H9 (cell line): Measurements from ENCODE around the gene AFAP1. TPM values are rescaled to one million over a fixed set of nuclear protein-coding genes. Genes with fewer than 3 reads are reported as not detected.

Experiments used
- DNase-seq: peaks from one replicate; pipeline ENCODE4 v3.0.0-alpha.2; 2017
- H2AFZ ChIP-seq: one replicate; pipeline ENCODE4 v1.6.1; 2013; ENCODE audit warnings: mild to moderate bottlenecking, low read length, control low read depth, moderate library complexity
- H2AK5ac ChIP-seq: 2 replicates; pipeline ENCODE4 v1.6.1; 2013; ENCODE audit warnings: low read length, control low read depth, mixed read lengths; ENCODE audit not compliant: insufficient read length
- H2BK120ac ChIP-seq: one replicate; pipeline ENCODE4 v1.6.1; 2013; ENCODE audit warnings: low read depth, mild to moderate bottlenecking, low read length, control low read depth, inconsistent platforms; ENCODE audit not compliant: poor library complexity, severe bottlenecking
- H2BK12ac ChIP-seq: 2 replicates; pipeline ENCODE4 v1.6.1; 2013; ENCODE audit warnings: low read length, control low read depth, mixed read lengths, low read depth; ENCODE audit not compliant: insufficient read length
- H2BK15ac ChIP-seq: 2 replicates; pipeline ENCODE4 v1.6.1; 2013; ENCODE audit warnings: low read depth, low read length, control low read depth
- H2BK20ac ChIP-seq: one replicate; pipeline ENCODE4 v1.6.1; 2013; ENCODE audit warnings: low read depth, mild to moderate bottlenecking, low read length, control low read depth, inconsistent platforms; ENCODE audit not compliant: poor library complexity, severe bottlenecking
- H2BK5ac ChIP-seq: 2 replicates; pipeline ENCODE4 v1.6.1; 2013; ENCODE audit warnings: low read length, control low read depth, mixed read lengths; ENCODE audit not compliant: insufficient read length
- H3K14ac ChIP-seq: 2 replicates; pipeline ENCODE4 v1.6.1; 2013; ENCODE audit warnings: low read length, control low read depth; ENCODE audit not compliant: insufficient read depth
- H3K18ac ChIP-seq: 2 replicates; pipeline ENCODE4 v1.6.1; 2013; ENCODE audit warnings: low read depth, mild to moderate bottlenecking, mixed read lengths, low read length, control low read depth; ENCODE audit not compliant: insufficient read length
- H3K23ac ChIP-seq: 2 replicates; pipeline ENCODE4 v1.6.1; 2013; ENCODE audit warnings: low read length, control low read depth, mixed read lengths, low read depth; ENCODE audit not compliant: insufficient read length
- H3K23me2 ChIP-seq: 2 replicates; pipeline ENCODE4 v1.6.1; 2013; ENCODE audit warnings: low read depth, mild to moderate bottlenecking, mixed read lengths, low read length, control low read depth; ENCODE audit not compliant: insufficient read length, poor library complexity, severe bottlenecking
- H3K27ac ChIP-seq: 2 replicates; pipeline ENCODE4 v1.5.1; 2013; ENCODE audit warnings: low read length, control low read depth, mixed read lengths, low read depth; ENCODE audit not compliant: insufficient read length
- H3K27me3 ChIP-seq: 2 replicates; pipeline ENCODE4 v1.6.1; 2013; ENCODE audit warnings: low read length, control low read depth, inconsistent platforms; ENCODE audit not compliant: insufficient read depth
- H3K4ac ChIP-seq: 2 replicates; pipeline ENCODE4 v1.6.1; 2013; ENCODE audit warnings: low read depth, mild to moderate bottlenecking, control low read depth, inconsistent platforms, low read length, moderate library complexity
- H3K4me1 ChIP-seq: 2 replicates; pipeline ENCODE4 v1.6.1; 2013; ENCODE audit warnings: low read length, control low read depth, inconsistent platforms; ENCODE audit not compliant: insufficient read depth
- H3K4me2 ChIP-seq: 2 replicates; pipeline ENCODE4 v1.6.1; 2013; ENCODE audit warnings: low read length, control low read depth, mixed read lengths; ENCODE audit not compliant: insufficient read length, insufficient read depth
- H3K56ac ChIP-seq: 2 replicates; pipeline ENCODE4 v1.6.1; 2013; ENCODE audit warnings: low read depth, mild to moderate bottlenecking, mixed read lengths, low read length, control low read depth; ENCODE audit not compliant: insufficient read length
- H3K79me1 ChIP-seq: 2 replicates; pipeline ENCODE4 v1.6.1; 2013; ENCODE audit warnings: low read depth, mild to moderate bottlenecking, moderate library complexity, low read length, control low read depth, inconsistent platforms; ENCODE audit not compliant: insufficient read depth, poor library complexity, severe bottlenecking
- H3K79me2 ChIP-seq: 2 replicates; pipeline ENCODE4 v1.6.1; 2013; ENCODE audit warnings: low read length, control low read depth, inconsistent platforms; ENCODE audit not compliant: insufficient read depth
- H3K9ac ChIP-seq: 2 replicates; pipeline ENCODE4 v1.6.1; 2013; ENCODE audit warnings: low read length, control low read depth, mixed read lengths; ENCODE audit not compliant: insufficient read length; ENCODE audit errors: extremely low read depth
- H3K9me3 ChIP-seq: one replicate; pipeline ENCODE4 v1.6.1; 2013; ENCODE audit warnings: low read depth, low read length, inconsistent platforms; ENCODE audit not compliant: control insufficient read depth
- H3T11ph ChIP-seq: one replicate; pipeline ENCODE4 v1.6.1; 2013; ENCODE audit warnings: mild to moderate bottlenecking, low read length, control low read depth, inconsistent platforms
- H4K20me1 ChIP-seq: one replicate; pipeline ENCODE4 v1.6.1; 2013; ENCODE audit not compliant: control insufficient read depth, insufficient read length, insufficient read depth
- H4K5ac ChIP-seq: 2 replicates; pipeline ENCODE4 v1.6.1; 2013; ENCODE audit warnings: low read depth, mild to moderate bottlenecking, mixed read lengths, low read length, control low read depth; ENCODE audit not compliant: insufficient read length
- H4K8ac ChIP-seq: replicated peaks from 2 replicates; pipeline ENCODE4 v1.6.1; 2013; ENCODE audit warnings: low read length, control low read depth, mixed read lengths, low read depth; ENCODE audit not compliant: insufficient read length
- H4K91ac ChIP-seq: 2 replicates; pipeline ENCODE4 v1.6.1; 2013; ENCODE audit warnings: low read depth, mild to moderate bottlenecking, moderate library complexity, mixed read lengths, low read length, control low read depth; ENCODE audit not compliant: insufficient read length
- H3K27ac Mint-ChIP-seq, 3 experiments: 2 replicates in 2 of 3; 3 replicates in 1 of 3; pipeline ENCODE4 v1.8.0; 2020 to 2021; ENCODE audit warnings: mixed read lengths in 3 of 3, mild to moderate bottlenecking in 1 of 3, moderate library complexity in 1 of 3
- H3K27me3 Mint-ChIP-seq: 2 replicates; pipeline ENCODE4 v1.8.0; 2021; ENCODE audit warnings: low read depth, mild to moderate bottlenecking, moderate library complexity, mixed read lengths
- H3K36me3 Mint-ChIP-seq, 3 experiments: 2 replicates in 2 of 3; 3 replicates in 1 of 3; pipeline ENCODE4 v1.8.0; 2020 to 2021; ENCODE audit warnings: low read depth in 3 of 3, mixed read lengths in 3 of 3; ENCODE audit not compliant: insufficient read depth in 1 of 3
- H3K4me1 Mint-ChIP-seq, 2 experiments: 2 replicates each; pipeline ENCODE4 v1.8.0; 2020; ENCODE audit warnings: mixed read lengths in 2 of 2
- H3K4me3 Mint-ChIP-seq, 2 experiments: 2 replicates in 1 of 2; 3 replicates in 1 of 2; pipeline ENCODE4 v1.8.0; 2020 to 2021; ENCODE audit warnings: mild to moderate bottlenecking in 2 of 2, mixed read lengths in 2 of 2, moderate library complexity in 1 of 2
- H3K9me3 Mint-ChIP-seq, 2 experiments: 2 replicates in 1 of 2; 3 replicates in 1 of 2; pipeline ENCODE4 v1.8.0; 2020; ENCODE audit warnings: mild to moderate bottlenecking in 2 of 2, mixed read lengths in 2 of 2, moderate library complexity in 1 of 2
- WGBS: extraction: QIAGEN DNeasy Blood & Tissue Kit; methylation state at CpG from one replicate; pipeline ENCODE4 v1.1.7; 2013; ENCODE audit warnings: missing lambda C conversion rate, low lambda C conversion rate, mixed read lengths; ENCODE audit not compliant: insufficient read length; ENCODE audit errors: extremely low coverage; 5-methylcytosine and 5-hydroxymethylcytosine counted together
- total RNA-seq: library from RNA; stranded (reverse); gene quantifications from 2 replicates; pipeline ENCODE4 v1.2.1, GENCODE V29; 2021
- TF ChIP-seq, protein P1 (sequence below): fragments of 200-600 bp; sonication (generic); conservative IDR thresholded peaks from 3 replicates; pipeline ENCODE4 v1.8.0; 2021; ENCODE audit warnings: antibody characterized with exemption, mild to moderate bottlenecking

Gene AFAP1
- total RNA-seq, 1 experiment from 2014 or later = 6.5 TPM

DNA sequence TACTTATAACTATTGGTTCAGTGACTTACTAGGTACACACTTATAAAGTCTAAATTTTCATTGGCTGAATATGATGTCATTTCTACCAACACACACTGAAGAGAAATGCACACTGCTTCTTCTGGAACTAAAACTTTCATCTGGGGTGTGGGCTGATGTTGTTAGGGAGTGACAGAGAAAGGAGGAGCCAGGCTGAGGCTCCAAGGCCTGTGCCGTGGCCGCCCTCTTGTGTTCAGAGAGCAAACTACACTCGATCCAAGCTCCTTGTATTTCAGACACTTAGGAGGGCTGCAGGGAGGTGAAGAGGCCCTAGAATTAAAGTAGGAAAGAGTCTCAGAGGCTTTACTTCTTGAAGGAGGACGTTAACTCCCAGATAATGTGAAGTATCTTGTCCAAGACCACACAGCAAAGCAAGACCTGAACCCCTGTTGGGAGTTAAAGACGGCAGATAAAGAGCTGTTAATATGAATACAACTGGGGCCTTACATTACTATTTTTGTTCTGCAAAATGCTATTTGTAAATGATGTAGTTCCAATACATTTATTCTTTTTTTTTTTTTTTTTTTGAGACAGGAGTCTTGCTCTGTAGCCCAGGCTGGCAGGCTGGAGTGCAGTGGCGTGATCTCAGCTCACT, 137.5 kb downstream of the AFAP1 start:
- H3K18ac ChIP-seq = no peak overlapping the region
- no peak overlapping the region for H2AK5ac ChIP-seq
- H3K56ac ChIP-seq = no peak overlapping the region
- H2BK12ac ChIP-seq = no peak overlapping the region
- peaks cover 4% of the 10 kb centered on the region for H3K4me1 ChIP-seq
- H4K5ac ChIP-seq = no peak overlapping the region
- Mint-ChIP-seq H3K36me3 (peaks cover 22 to 32% (median 30%) of the 10 kb centered on the region in 3 experiments), H3K9me3 (peaks cover 0 to 2% of the 10 kb centered on the region in 2 experiments; a peak in 2 of 5 replicates), H3K27ac (no peak overlapping the region; a peak in 1 of 7 replicates), H3K4me3 (no peak overlapping the region), H3K4me1 (peaks cover 29 to 42% of the 10 kb centered on the region in 2 experiments), H3K27me3 (no peaks in the 10 kb centered on the region)
- no CpG with 5 or more reads among the region's 6 CpGs for WGBS
- no peaks in the 10 kb centered on the region for H3K27me3 ChIP-seq
- H3K9me3 ChIP-seq = no peaks in the 10 kb centered on the region
- no peak overlapping the region for H4K91ac ChIP-seq
- H3K4ac ChIP-seq = no peak overlapping the region
- H2BK20ac ChIP-seq = no peak overlapping the region
- no peak overlapping the region for H3K27ac ChIP-seq
- TF ChIP-seq, protein P1, sequence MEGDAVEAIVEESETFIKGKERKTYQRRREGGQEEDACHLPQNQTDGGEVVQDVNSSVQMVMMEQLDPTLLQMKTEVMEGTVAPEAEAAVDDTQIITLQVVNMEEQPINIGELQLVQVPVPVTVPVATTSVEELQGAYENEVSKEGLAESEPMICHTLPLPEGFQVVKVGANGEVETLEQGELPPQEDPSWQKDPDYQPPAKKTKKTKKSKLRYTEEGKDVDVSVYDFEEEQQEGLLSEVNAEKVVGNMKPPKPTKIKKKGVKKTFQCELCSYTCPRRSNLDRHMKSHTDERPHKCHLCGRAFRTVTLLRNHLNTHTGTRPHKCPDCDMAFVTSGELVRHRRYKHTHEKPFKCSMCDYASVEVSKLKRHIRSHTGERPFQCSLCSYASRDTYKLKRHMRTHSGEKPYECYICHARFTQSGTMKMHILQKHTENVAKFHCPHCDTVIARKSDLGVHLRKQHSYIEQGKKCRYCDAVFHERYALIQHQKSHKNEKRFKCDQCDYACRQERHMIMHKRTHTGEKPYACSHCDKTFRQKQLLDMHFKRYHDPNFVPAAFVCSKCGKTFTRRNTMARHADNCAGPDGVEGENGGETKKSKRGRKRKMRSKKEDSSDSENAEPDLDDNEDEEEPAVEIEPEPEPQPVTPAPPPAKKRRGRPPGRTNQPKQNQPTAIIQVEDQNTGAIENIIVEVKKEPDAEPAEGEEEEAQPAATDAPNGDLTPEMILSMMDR = peak; percentile 89
- no peak overlapping the region for H4K8ac ChIP-seq
- no peaks in the 10 kb centered on the region for H4K20me1 ChIP-seq
- H3K9ac ChIP-seq = no peak overlapping the region
- H3K14ac ChIP-seq = no peak overlapping the region
- no peaks in the 10 kb centered on the region for H3K79me1 ChIP-seq
- H2BK5ac ChIP-seq = no peak overlapping the region
- H2BK15ac ChIP-seq = no peak overlapping the region
- H3K4me2 ChIP-seq = no peak overlapping the region
- no peak overlapping the region for H3T11ph ChIP-seq
- no peak overlapping the region for H2AFZ ChIP-seq
- no peaks in the 10 kb centered on the region for H3K79me2 ChIP-seq
- H3K23ac ChIP-seq = no peak overlapping the region
- H3K23me2 ChIP-seq = no peaks in the 10 kb centered on the region
- peak; percentile 81 for DNase-seq
- no peak overlapping the region for H2BK120ac ChIP-seq
